ENCODE data around the gene FUT9.

GRCh38 chr6:96075826-96076225 lies 60.1 kb downstream of the FUT9 start:
- TF ChIP-seq CTCF (conservative IDR thresholded peaks at IDR 0.05; ENCODE audit: low read depth in 2 of 2) (no peak), EZH2phosphoT487 (IDR thresholded peaks at IDR 0.05; ENCODE audit: unreplicated experiment) (no peak), EZH2 (IDR thresholded peaks at IDR 0.05; ENCODE audit: low read depth, unreplicated experiment) (no peak), CREB1 (CRISPR knock-in tag; IDR thresholded peaks at IDR 0.05; ENCODE audit: low read depth) (no peak), POLR2AphosphoS5 (IDR thresholded peaks at IDR 0.05; ENCODE audit: low read depth) (no peak), REST (IDR thresholded peaks at IDR 0.05; ENCODE audit: unreplicated experiment) (no peak), STAT1 (IDR thresholded peaks at IDR 0.05; ENCODE audit: unreplicated experiment) (no peak), ZNF331 (CRISPR knock-in tag; IDR thresholded peaks at IDR 0.05; ENCODE audit: low read depth) (no peak)

Measured in GM23338 (cell line).